Activated CD8-positive, alpha-beta memory T cell treated with anti-CD3 and anti-CD28 coated beads, Interleukin-2, amount 50 U/mL, for 24 hours (primary cell): ENCODE measurements around the gene SUMF1.

ENCODE experiments used
- DNase-seq: peaks from one replicate; pipeline ENCODE4 v3.0.0-alpha.2; 2020; ENCODE audit errors: extremely low read depth

The SUMF1 gene

GRCh38 chr3:4387210-4388204 is 79.6 kb downstream of the SUMF1 start:
- no peak for DNase-seq

GRCh38 chr3:4385201-4385600 is 81.9 kb downstream of the SUMF1 start:
- DNase-seq = no peak

GRCh38 chr3:4380013-4380412 is 87.1 kb downstream of the SUMF1 start:
- no peak for DNase-seq

- no peak for DNase-seq
These were observed 90.6 kb downstream of the SUMF1 start for GRCh38 chr3:4376499-4376898.

GRCh38 chr3:4375911-4376310 is 91.2 kb downstream of the SUMF1 start:
- no peak for DNase-seq

- DNase-seq = no peak
These were observed 93.4 kb downstream of the SUMF1 start for GRCh38 chr3:4373669-4374068.

GRCh38 chr3:4362523-4362922 is 104.5 kb downstream of the SUMF1 start:
- no peak for DNase-seq

GRCh38 chr3:4360817-4361216 is 106.3 kb downstream of the SUMF1 start:
- no peak for DNase-seq

- DNase-seq = no peak
These were observed 107.1 kb downstream of the SUMF1 start for GRCh38 chr3:4359805-4360502.

- no peak for DNase-seq
These were observed 108.8 kb downstream of the SUMF1 start for GRCh38 chr3:4358273-4358672.

- DNase-seq = no peak
These were observed 110.3 kb downstream of the SUMF1 start for GRCh38 chr3:4356546-4357410.

- no peak for DNase-seq
These were observed 110.9 kb downstream of the SUMF1 start for GRCh38 chr3:4356220-4356540.

GRCh38 chr3:4355401-4356219 is 111.5 kb downstream of the SUMF1 start:
- no peak for DNase-seq

GRCh38 chr3:4351872-4352271 is 115.2 kb downstream of the SUMF1 start:
- no peak for DNase-seq

- DNase-seq = no peak
These were observed 115.8 kb downstream of the SUMF1 start for GRCh38 chr3:4351164-4351855.

GRCh38 chr3:4350789-4351163 is 116.3 kb downstream of the SUMF1 start:
- no peak for DNase-seq

GRCh38 chr3:4343258-4343657 is 123.8 kb downstream of the SUMF1 start:
- DNase-seq = no peak

- no peak for DNase-seq
These were observed 125.8 kb downstream of the SUMF1 start for GRCh38 chr3:4341336-4341675.

GRCh38 chr3:4340411-4341335 is 126.4 kb downstream of the SUMF1 start:
- no peak for DNase-seq

GRCh38 chr3:4340077-4340410 is 127.0 kb downstream of the SUMF1 start:
- no peak for DNase-seq
